Endodermal cell (in vitro differentiated cells): Measurements from ENCODE around the gene PAFAH1B1. TPM values are rescaled to one million over a fixed set of nuclear protein-coding genes. Genes with fewer than 3 reads are reported as not detected.
A peak's percentile ranks its signal among the peaks of the same experiment; 100 is the strongest.
"Not testable (repeated sequence)": the region's sequence is repeated elsewhere in the genome, so short reads cannot be mapped to it uniquely, and the experiment has no call there.

Experiments
- DNase-seq: peaks from one replicate; pipeline ENCODE4 v3.0.0-alpha.2; 2017
- H3K27ac ChIP-seq: 2 replicates; pipeline ENCODE4 v1.5.1; 2013; ENCODE audit warnings: mild to moderate bottlenecking, low read depth, low read length, moderate library complexity
- H3K27me3 ChIP-seq: 2 replicates; pipeline ENCODE4 v1.6.1; 2013; ENCODE audit warnings: mild to moderate bottlenecking, low read length, moderate library complexity; ENCODE audit not compliant: insufficient read depth, control insufficient read depth, poor library complexity, severe bottlenecking
- H3K36me3 ChIP-seq: 2 replicates; pipeline ENCODE4 v1.7.0; 2013; ENCODE audit warnings: mild to moderate bottlenecking, low read length, moderate library complexity; ENCODE audit not compliant: control insufficient read depth, insufficient read depth
- H3K4me1 ChIP-seq: one replicate; pipeline ENCODE4 v1.7.0; 2013; ENCODE audit warnings: low read length; ENCODE audit not compliant: control insufficient read depth, insufficient read depth
- H3K4me3 ChIP-seq: 2 replicates; pipeline ENCODE4 v1.5.1; 2013; ENCODE audit warnings: mild to moderate bottlenecking, low read length, moderate library complexity
- H3K9ac ChIP-seq: 2 replicates; pipeline ENCODE4 v1.6.1; 2013; ENCODE audit warnings: mild to moderate bottlenecking, low read length, moderate library complexity; ENCODE audit not compliant: poor library complexity, severe bottlenecking; ENCODE audit errors: extremely low read depth
- H3K9me3 ChIP-seq: 2 replicates; pipeline ENCODE4 v1.6.1; 2013; ENCODE audit warnings: mild to moderate bottlenecking, low read length, moderate library complexity; ENCODE audit not compliant: control insufficient read depth
- H3K27ac Mint-ChIP-seq: 2 replicates; pipeline ENCODE4 v1.8.0; 2020; ENCODE audit warnings: mixed read lengths
- H3K27me3 Mint-ChIP-seq: 2 replicates; pipeline ENCODE4 v1.8.0; 2021; ENCODE audit warnings: mild to moderate bottlenecking, mixed read lengths; ENCODE audit not compliant: insufficient read depth
- H3K36me3 Mint-ChIP-seq: 2 replicates; pipeline ENCODE4 v1.8.0; 2020; ENCODE audit warnings: low read depth, mixed read lengths
- H3K4me1 Mint-ChIP-seq: 2 replicates; pipeline ENCODE4 v1.8.0; 2020; ENCODE audit warnings: mixed read lengths
- H3K4me3 Mint-ChIP-seq: 2 replicates; pipeline ENCODE4 v1.8.0; 2020; ENCODE audit warnings: mild to moderate bottlenecking, moderate library complexity, mixed read lengths
- H3K9me3 Mint-ChIP-seq: 2 replicates; pipeline ENCODE4 v1.8.0; 2020; ENCODE audit warnings: mild to moderate bottlenecking, mixed read lengths
- CTCF ChIP-seq: fragments of 200-600 bp; sonication (generic); conservative IDR thresholded peaks from 2 replicates; pipeline ENCODE4 v1.5.0; 2021; ENCODE audit warnings: antibody characterized with exemption, mild to moderate bottlenecking
- WGBS, 2 experiments: methylation state at CpG; one replicate each; pipeline versions ENCODE4 v1.1.5 to v1.1.7; 2013; ENCODE audit warnings: missing lambda C conversion rate in 2 of 2, mixed read lengths in 1 of 2; ENCODE audit not compliant: insufficient coverage in 1 of 2, insufficient read length in 1 of 2; 5-methylcytosine and 5-hydroxymethylcytosine counted together
- total RNA-seq, 2 donors: library from RNA; stranded (reverse); fragmentation: NEBNext Ultra II Directional in 1 of 2; extraction: Animal tissue kit (Norgen Biotek cat#: 25700) in 1 of 2; gene quantifications; 2 replicates in 1 of 2; 3 replicates in 1 of 2; pipeline ENCODE4 v1.2.1, GENCODE V29; 2021

The PAFAH1B1 gene
- total RNA-seq, 2 donors from 2014 or later, result 157 to 200 TPM

- Mint-ChIP-seq H3K27me3 (no peaks in the 10 kb centered on the region), H3K4me1 (no peaks in the 10 kb centered on the region), H3K36me3 (peaks cover 30% of the 10 kb centered on the region), H3K4me3 (no peak overlapping the region), H3K27ac (no peak overlapping the region), H3K9me3 (no peaks in the 10 kb centered on the region)
- Histone ChIP-seq H3K4me1 (no peaks in the 10 kb centered on the region), H3K4me3 (no peak overlapping the region), H3K27me3 (no peaks in the 10 kb centered on the region), H3K27ac (no peak overlapping the region), H3K36me3 (peaks cover 12% of the 10 kb centered on the region), H3K9ac (no peak overlapping the region), H3K9me3 (no peaks in the 10 kb centered on the region)
- no peak for TF ChIP-seq CTCF
- DNase-seq, result peak; percentile 43
- 89 to 92% methylated on average over 17 to 28 of the region's 28 CpGs for WGBS, 2 experiments
Observed at GRCh38 chr17:2695243-2695960, 101.9 kb downstream of the PAFAH1B1 start.

- peaks cover 12% of the 10 kb centered on the region for H3K36me3 ChIP-seq
- no peak overlapping the region for H3K4me3 ChIP-seq
- Mint-ChIP-seq H3K36me3 (peaks cover 28% of the 10 kb centered on the region), H3K27me3 (no peaks in the 10 kb centered on the region), H3K4me3 (no peak overlapping the region), H3K4me1 (no peaks in the 10 kb centered on the region), H3K27ac (no peak overlapping the region), H3K9me3 (no peaks in the 10 kb centered on the region)
- no peak for TF ChIP-seq CTCF
- peak; percentile 46 for DNase-seq
- H3K27ac ChIP-seq, result no peak overlapping the region
- no peaks in the 10 kb centered on the region for H3K4me1 ChIP-seq
- H3K27me3 ChIP-seq, result no peaks in the 10 kb centered on the region
- no peaks in the 10 kb centered on the region for H3K9me3 ChIP-seq
- H3K9ac ChIP-seq, result no peak overlapping the region
- WGBS, 2 experiments, result 91 to 98% methylated on average over 31 to 36 of the region's 36 CpGs
Observed at GRCh38 chr17:2695961-2696760, 102.7 kb downstream of the PAFAH1B1 start.

GRCh38 chr17:2697611-2698162, 104.2 kb downstream of the PAFAH1B1 start:
- no peak overlapping the region for H3K27ac ChIP-seq
- Mint-ChIP-seq H3K27ac (no peak overlapping the region), H3K4me1 (no peaks in the 10 kb centered on the region), H3K4me3 (no peak overlapping the region), H3K36me3 (peaks cover 33% of the 10 kb centered on the region), H3K27me3 (no peaks in the 10 kb centered on the region), H3K9me3 (no peaks in the 10 kb centered on the region)
- 95 to 96% methylated on average over 29 to 40 of the region's 40 CpGs for WGBS, 2 experiments
- no peak for TF ChIP-seq CTCF
- H3K4me1 ChIP-seq, result no peaks in the 10 kb centered on the region
- no peaks in the 10 kb centered on the region for H3K9me3 ChIP-seq
- peak; percentile 57 for DNase-seq
- H3K9ac ChIP-seq, result no peak overlapping the region
- H3K27me3 ChIP-seq, result no peaks in the 10 kb centered on the region
- no peak overlapping the region for H3K4me3 ChIP-seq
- H3K36me3 ChIP-seq, result peaks cover 19% of the 10 kb centered on the region

GRCh38 chr17:2699216-2699805, 105.9 kb downstream of the PAFAH1B1 start:
- not testable (repeated sequence) for H3K27ac ChIP-seq, H3K4me3 Mint-ChIP-seq, H3K27me3 Mint-ChIP-seq, H3K4me1 ChIP-seq, H3K9me3 ChIP-seq, H3K4me3 ChIP-seq, H3K27ac Mint-ChIP-seq, H3K27me3 ChIP-seq, H3K4me1 Mint-ChIP-seq, H3K9ac ChIP-seq, H3K9me3 Mint-ChIP-seq
- H3K36me3 Mint-ChIP-seq, result peaks cover 30% of the 10 kb centered on the region
- peaks cover 19% of the 10 kb centered on the region for H3K36me3 ChIP-seq
- peak; percentile 19 for DNase-seq
- WGBS, 2 experiments, result 94 to 97% methylated on average over 15 to 18 of the region's 18 CpGs
